ENCODE measurements around the gene CCDC28A.

DNA sequence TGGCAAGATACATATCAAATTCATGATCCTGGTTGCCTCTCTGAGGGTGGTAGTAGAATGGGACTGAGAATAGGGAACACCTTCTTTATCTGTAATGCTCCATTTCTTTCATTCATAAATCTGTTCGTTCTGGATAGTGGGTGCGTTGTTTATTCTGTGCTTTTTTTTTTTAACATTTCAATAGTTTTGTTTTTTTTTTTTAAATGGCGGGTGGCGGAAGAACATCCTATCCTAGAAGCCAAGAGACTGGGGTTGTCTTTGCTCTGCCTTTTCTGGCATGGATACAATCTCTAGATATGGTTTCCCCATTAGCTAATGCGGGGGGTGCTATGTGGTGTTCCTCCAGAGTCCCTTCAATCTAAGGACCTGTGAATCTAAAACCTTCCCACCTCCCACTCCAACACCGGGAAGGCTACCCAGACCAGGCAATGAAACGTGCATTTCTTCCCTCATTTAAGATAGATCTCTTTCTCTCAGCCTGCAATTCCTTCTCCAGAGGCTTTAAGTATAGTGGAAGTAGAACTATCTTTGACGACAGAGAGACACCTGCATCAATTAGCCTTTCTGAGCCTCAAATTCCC lies 883 bp upstream of the CCDC28A start:
- TF ChIP-seq EZH2 (IDR thresholded peaks at IDR 0.05) = no peak
- TF ChIP-seq, protein P1, sequence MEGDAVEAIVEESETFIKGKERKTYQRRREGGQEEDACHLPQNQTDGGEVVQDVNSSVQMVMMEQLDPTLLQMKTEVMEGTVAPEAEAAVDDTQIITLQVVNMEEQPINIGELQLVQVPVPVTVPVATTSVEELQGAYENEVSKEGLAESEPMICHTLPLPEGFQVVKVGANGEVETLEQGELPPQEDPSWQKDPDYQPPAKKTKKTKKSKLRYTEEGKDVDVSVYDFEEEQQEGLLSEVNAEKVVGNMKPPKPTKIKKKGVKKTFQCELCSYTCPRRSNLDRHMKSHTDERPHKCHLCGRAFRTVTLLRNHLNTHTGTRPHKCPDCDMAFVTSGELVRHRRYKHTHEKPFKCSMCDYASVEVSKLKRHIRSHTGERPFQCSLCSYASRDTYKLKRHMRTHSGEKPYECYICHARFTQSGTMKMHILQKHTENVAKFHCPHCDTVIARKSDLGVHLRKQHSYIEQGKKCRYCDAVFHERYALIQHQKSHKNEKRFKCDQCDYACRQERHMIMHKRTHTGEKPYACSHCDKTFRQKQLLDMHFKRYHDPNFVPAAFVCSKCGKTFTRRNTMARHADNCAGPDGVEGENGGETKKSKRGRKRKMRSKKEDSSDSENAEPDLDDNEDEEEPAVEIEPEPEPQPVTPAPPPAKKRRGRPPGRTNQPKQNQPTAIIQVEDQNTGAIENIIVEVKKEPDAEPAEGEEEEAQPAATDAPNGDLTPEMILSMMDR (IDR thresholded peaks at IDR 0.05 in 2 of 3, conservative IDR thresholded peaks at IDR 0.05 in 1 of 3; ENCODE audit: borderline replicate concordance in 1 of 3, insufficient read depth in 1 of 3, low read depth in 2 of 3, low read length in 2 of 3) = no peak
- TF ChIP-seq CEBPB (IDR thresholded peaks at IDR 0.05; ENCODE audit: low read depth) = no peak
- TF ChIP-seq YY1 (IDR thresholded peaks at IDR 0.05; ENCODE audit: extremely low read depth, insufficient replicate concordance, low read depth, low read length) = no peak

Data from HCT116 (cell line).